Activated T-cell treated with anti-CD3 and anti-CD28 coated beads, Interleukin-2, amount 50 U/mL, for 48 hours (primary cell): Measurements from ENCODE around the gene KRT72.
A peak's percentile ranks its signal among the peaks of the same experiment; 100 is the strongest.
"Not testable (repeated sequence)": the region's sequence is repeated elsewhere in the genome, so short reads cannot be mapped to it uniquely, and the experiment has no call there.

Experiments
- DNase-seq, 2 experiments: peaks; one replicate each; pipeline ENCODE4 v3.0.0-alpha.2; 2020

KRT72 gene

GRCh38 chr12:52606096-52606495 is 4.8 kb upstream of the KRT72 start:
- no peak for DNase-seq

DNA sequence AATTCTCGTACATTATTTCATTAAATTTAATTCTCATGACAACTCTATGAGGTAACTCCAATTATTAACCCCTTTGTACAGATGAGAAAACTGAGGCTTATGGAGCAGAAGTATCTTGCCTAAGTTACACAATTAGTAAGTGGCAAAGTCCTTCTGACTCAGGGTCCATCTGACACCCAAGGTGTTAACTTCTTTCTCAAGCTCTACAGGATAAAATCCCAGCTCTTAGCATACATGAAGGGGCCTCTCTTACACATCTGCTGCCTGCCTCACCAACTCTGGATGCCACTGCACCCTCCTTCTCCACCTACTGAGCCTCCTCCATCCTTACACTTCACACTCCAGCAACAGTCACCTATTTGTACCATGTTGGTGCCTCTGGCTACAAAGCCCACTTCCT is 4.3 kb upstream of the KRT72 start:
- peak; percentile 9 to 14 for DNase-seq

GRCh38 chr12:52604859-52605258 is 3.6 kb upstream of the KRT72 start:
- DNase-seq = peak; percentile 19

GRCh38 chr12:52603314-52603713 is 2.1 kb upstream of the KRT72 start:
- peak; percentile 14 to 19 for DNase-seq

GRCh38 chr12:52602552-52602951 is 1.3 kb upstream of the KRT72 start:
- peak; percentile 9 to 12 for DNase-seq

DNA sequence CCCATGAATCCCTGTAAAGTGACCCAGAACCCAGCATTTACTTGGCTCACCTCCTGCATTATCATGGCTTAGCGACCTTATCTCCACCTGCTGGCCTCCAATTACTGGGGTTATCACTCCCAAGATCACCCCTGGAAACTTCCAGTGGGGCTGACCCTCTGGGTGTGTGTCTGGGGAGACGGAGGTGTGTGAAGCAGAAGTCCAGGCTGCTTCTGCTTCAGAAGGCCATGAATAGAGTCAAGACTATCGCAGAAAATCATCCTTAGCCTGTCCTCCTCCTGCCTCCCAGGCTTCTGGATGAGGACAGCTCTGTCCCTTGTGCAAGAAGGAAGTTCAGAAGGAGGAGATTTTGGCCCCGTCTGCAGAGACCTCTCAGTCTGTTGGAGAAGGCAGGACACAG is 408 bp upstream of the KRT72 start:
- DNase-seq = peak; percentile 5 to 11

GRCh38 chr12:52600475-52600874 is 788 bp downstream of the KRT72 start:
- no peak for DNase-seq

DNA sequence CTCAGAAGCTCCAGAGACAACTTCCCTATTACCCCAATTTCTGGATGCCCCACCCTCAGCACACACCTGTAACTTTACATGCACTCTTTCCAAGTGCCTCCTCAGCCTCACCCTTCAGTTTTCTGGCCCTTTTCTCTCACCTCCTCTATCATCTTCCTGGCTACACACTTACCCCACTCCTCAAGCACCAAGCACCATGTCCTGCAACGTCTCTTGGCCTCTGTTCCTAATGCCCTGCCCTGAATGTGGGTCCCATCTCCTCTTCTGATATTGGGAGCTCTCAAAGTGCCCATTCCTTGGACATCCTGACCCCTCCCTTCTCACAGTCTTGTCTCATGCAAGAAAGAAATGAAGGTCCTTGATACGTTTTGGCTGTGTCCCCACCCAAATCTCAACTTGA is 1.2 kb downstream of the KRT72 start:
- no peak for DNase-seq

- peak in 1 of 2 experiments; percentile 3 for DNase-seq
Measured at GRCh38 chr12:52598966-52599365, 2.3 kb downstream of the KRT72 start.

- DNase-seq = not testable (repeated sequence)
Measured at GRCh38 chr12:52594237-52594636, 7.0 kb downstream of the KRT72 start.

GRCh38 chr12:52591521-52591920 is 9.7 kb downstream of the KRT72 start:
- no peak for DNase-seq

DNA sequence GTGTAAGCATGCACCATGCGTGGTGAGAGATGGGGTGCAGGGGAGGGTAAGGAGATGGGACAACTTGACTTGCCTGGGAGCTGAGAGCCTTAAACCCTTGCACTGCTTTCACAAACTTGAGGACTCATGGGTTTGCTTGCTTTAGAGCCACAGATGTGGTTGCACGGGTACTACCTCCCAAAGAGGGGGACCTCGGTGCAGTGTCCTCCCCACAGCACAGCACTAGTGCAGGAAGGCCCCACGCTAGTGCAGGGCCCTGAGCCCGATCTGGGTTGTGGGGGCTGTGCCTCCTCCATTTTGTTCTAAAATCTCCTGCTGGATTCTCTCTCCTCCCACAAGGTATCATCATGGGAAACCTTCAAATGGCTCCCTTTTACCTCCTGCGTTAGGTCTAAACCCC is 11.2 kb downstream of the KRT72 start:
- no peak for DNase-seq

GRCh38 chr12:52587563-52587962 is 13.7 kb downstream of the KRT72 start:
- DNase-seq = no peak

- peak; percentile 33 to 41 for DNase-seq
Measured at GRCh38 chr12:52585946-52586345, 15.3 kb downstream of the KRT72 start.

- no peak for DNase-seq
Measured at GRCh38 chr12:52585066-52585465, 16.2 kb downstream of the KRT72 start.

DNA sequence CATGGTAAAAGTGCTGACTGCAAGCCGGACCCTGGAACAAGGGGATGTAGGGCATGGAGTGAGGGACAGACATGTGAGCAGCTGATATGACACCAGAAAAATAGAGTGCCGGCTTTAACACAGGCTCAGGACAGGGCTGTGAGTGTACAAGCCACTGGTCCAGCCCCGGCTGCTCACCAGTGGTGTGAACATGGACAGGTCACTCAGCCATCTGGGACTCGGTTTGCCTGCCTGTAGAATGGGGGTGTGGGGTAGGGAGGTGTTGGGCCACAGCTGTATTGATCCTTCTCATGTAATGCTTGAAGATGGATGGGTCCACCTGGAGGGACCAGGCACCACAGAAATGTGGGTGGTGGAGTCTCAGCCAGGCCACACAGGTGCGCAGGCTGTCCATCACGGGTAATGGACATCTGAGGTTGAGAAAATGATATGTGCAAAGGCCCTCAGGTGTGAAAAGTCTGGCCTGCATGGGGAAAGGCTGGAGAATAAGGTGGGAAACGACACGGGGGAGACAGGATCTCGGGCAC is 17.0 kb downstream of the KRT72 start:
- DNase-seq = no peak

DNA sequence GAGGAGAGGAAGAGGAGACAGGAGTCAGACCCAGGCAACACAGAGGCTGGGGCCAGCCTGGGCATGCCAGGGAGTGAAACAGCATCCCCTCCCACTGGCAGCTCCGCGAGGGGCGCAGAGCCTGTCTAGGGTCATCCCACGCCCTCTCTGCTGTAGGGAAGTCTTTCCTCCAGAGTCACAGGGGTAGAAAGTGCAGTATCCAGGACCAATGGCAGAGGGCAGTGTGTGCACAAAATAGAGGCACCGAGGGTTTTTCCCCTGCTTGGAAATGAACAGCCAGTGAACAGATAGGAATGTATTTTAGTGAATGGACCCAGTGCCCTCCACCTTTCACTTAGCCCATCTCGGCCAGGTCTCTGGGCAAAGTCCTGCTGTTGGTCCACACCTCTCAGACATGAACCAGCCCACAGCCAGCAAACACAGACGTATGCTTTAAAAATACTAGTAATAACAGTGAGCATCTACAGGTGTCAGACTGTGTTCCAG is 18.2 kb downstream of the KRT72 start:
- peak; percentile 78 to 81 for DNase-seq

DNA sequence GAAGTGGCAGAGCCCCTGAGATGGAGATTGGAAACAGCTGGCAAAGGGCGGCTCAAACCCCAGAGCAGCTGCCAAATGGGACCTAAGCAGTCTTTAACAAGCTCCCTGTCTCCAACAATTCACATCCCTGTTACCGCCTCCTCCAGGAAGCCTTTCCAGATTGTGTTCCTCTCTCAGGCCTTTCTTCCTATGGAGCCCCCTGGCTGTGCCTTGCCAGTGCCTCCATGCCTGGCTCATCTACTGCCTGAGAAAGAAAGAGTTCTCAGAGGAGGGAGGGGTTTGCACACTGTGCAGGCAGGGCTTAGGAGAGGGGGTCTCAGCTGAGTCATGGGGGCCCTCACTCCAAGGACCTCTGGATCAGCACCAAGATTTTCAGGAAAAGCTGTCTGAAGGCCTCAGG is 18.8 kb downstream of the KRT72 start:
- no peak for DNase-seq

- DNase-seq = no peak
Measured at GRCh38 chr12:52581481-52581880, 19.8 kb downstream of the KRT72 start.

- no peak for DNase-seq
Measured at GRCh38 chr12:52581066-52581465, 20.2 kb downstream of the KRT72 start.

GRCh38 chr12:52580496-52580895 is 20.8 kb downstream of the KRT72 start:
- DNase-seq = no peak

DNA sequence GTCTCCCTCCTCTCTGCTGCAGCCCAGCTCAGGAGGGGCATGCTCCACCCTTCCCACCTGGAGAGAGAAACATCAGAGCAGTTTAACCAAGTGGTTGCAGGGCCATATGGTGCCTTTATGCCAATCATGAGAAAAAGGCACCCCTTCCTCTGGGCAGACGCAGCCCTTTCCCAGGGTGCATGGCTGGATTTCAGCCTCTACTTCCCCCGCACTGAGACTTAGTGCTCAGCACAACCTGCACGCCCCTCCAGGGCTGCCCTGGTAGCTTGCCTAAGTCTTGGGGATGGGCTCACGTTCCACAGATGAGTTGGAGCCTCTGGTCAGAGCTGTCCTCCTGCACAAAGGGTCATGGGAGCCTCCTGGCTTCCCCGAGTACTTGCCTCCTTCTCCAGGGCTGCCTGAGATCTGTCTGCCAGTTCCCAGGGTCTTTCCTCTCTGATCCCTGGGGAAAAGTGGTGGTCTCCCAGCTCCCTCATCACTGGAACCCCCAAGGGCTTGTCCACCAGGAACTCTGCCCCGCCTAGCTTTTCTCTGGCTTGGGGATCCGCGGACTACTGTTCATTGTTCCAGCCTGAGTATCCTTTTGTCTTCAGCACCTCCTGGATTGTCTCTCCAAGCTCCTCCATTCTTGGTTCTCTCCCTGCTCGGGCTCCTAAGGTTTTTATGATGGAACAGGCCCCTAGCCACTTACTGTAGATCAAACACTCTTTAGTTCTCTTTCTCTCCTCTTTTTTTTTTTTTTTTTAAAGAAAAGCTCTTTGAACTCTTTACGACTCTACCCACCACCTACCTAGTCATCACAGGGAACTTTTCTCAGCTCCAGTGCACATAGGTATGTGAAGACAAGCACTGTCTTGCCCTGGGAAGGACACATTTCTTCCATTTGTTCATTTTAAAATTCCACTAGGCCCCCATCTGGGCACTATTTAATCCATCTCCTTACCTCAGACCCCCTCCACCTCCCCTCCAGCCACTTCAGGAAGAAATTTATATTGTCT is 21.5 kb downstream of the KRT72 start:
- DNase-seq = no peak

DNA sequence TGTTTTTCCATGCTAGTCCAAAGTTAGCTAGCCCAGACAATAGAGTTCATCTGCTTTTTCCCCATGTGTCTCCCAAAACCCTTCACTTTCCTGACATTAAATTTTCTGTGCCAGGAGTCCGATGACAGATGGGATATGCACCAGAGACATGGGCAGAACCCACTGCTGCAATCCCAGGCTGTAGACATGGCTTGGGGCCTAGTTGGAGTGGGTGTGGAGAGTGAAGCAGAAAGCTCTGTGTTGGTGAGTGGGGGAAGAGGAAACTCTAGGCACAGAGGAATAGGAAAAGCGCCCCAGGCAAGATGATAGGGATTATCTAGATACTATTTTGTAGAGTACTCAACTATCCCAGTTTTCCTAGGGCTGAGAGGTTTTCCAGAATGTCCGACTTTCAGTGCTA is 22.8 kb downstream of the KRT72 start:
- DNase-seq = no peak

DNA sequence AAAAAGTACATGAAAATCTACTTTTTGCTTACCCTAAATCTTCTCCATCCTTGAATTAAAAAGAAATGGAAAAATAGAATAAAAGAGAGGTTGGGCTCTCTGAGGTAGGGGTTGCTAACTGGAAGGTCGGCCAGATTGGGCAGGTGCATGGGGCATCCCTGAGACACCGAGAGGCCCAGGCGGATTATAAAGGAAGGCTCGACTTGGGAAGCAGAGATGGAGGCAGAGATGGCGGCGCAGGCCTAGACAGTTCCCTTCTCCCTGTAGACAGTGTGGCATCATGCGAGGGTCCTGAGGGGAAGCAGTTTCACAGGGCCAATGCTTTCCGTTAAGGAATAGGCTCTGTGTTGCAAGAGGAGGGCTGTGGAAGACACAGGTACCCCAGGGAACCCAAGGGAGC is 23.9 kb downstream of the KRT72 start:
- DNase-seq = no peak
